DMS 273 (cell line): Measurements from ENCODE around the gene GRID1.
A peak's percentile ranks its signal among the peaks of the same experiment; 100 is the strongest.
"Not testable (repeated sequence)": the region's sequence is repeated elsewhere in the genome, so short reads cannot be mapped to it uniquely, and the experiment has no call there.

Source experiments
- DNase-seq: peaks from one replicate; lab custom pipeline; 2025; ENCODE audit not compliant: unreplicated experiment; lab: John Stamatoyannopoulos, UW

GRID1 gene

DNA sequence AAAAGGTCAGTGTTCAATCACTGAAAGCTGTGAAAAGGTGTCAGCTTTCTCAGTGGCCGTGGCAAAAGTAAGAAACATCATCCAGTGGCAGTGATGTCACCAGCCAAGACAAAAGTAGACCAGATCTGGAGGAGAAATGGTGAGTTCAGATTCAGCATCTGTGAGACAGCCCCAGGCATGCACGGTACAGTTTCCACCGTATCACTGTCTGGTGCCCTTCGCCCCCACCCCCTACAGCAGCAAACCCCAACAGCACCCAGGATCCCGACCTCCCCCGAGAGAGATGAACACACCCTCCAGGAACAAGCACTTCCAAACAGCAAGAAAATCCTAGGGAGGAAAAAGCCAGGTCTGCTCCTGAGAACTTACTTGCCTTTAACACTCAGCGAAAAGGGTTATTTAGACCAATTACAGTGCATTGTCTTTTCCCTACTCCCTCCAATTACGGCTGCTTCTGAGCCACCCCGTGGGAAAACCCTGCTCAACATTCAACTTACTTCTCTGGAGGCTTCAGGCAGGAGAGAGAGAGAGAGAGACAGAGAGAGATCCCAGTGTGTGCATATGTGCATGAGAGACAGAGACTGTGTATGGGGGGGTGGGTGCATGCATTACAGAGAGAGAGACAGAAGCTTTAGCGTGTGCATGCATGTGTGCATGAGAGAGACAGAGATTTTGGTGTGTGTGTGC is 189.6 kb downstream of the GRID1 start:
- DNase-seq, result no peak

DNA sequence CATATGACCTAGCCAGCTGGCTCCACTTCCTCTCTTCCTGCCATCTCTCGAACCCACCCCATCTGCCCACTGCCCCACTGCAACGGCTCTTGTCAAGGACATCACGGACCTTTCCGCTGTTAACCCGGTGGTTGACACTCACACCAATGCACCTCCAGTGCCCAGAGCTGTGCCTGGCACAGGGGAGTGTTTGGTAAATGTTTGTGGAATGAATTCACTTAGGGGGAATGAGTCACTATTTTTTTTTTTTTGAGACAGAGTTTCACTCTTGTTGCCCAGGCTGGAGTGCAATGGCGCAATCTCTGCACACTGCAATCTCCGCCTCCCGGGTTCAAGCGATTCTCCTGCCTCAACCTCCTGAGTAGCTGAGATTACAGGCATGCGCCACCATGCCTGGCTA is 191.1 kb downstream of the GRID1 start:
- DNase-seq, result not testable (repeated sequence)

DNA sequence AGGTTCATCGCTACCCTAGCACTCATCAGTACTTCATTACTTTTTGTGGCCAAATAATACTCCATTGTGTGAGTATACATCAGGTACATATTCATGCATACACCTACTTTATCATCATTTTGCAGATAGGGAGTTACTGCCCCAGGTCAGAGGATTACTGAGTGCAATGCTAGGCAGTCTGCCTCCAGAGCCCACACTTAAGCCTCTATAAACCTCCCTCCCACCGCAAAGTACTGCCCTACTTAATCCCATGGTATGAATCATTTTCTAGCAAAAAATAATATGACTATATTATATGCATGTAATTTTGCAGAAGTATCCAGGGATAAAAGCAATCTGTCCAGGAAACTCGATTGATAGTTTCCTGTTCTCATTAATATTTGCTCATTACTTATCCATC is 194.3 kb downstream of the GRID1 start:
- no peak for DNase-seq

DNA sequence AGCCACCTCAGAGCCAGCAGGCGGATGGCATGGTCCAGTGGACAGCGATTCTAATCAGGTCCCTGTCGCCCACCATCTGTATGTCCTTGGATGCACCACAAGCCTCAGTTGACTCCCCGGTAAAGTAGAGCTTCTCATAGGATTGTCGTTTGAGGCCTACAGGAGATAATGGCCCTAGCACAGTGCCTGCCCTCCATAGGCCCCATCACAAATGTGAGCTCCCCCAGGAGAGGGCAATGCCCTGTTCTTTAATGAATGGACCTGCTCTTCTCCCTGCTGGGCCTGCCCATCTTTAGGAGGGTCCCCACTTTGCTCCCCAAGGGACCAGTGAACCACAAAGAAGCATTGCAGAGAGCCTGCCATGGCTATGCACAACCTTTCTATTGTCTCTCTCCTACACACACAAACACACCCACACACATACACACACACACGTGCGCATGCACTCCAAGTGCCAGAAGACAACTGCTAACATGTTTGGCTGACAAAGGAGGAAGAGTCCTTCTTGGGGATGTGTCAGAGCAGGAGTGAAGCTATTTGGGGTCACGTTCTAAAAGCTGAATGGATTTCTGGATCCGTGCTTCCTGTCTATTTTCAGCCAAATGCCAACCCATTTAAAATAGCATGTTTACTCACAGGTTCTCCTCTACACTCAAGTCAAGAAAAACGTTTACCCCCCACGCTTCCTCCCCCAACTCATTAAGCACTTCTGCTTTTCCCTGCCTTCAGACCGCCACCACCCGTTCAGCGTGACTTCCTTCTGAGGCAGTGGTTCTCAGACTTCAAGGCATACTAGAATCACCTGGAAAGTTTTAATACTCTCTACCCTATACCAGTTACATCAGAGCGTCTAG is 196.1 kb downstream of the GRID1 start:
- no peak for DNase-seq

DNA sequence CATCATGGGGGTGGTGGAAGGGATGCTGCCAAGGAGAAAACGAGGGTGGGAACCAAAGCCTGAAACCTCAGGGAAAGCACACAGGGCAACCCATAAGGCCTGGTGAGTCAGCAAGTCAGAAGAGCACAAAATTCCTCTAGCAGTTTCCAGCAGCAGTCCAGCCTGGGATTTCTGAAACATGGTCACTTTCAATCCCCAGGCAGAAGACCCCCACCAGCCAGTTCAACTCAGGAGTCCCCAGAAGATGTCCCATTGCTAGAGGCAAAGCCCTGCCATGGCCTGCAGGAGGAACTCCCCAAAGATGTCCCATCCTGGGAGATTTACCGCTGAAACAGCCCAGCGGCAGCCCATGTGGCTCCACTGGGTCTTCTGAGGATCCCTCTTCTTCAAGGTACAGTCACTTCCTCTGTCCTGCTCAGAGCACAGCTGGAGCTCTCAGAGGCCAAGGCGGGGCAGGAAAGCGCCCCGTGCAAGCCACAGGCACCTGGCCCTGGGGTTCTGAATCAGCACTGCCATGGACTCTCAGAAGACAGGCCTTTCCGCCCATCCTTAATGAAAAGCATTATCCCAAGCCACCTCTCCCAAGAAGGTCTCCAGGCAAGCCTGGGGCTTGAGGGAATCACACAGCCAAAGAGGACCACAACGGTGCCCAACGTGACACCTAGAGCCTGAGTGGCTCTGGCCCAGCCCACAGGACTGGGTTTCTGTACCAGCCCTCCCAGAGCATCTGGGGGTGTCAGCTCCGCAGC is 196.9 kb downstream of the GRID1 start:
- no peak for DNase-seq

DNA sequence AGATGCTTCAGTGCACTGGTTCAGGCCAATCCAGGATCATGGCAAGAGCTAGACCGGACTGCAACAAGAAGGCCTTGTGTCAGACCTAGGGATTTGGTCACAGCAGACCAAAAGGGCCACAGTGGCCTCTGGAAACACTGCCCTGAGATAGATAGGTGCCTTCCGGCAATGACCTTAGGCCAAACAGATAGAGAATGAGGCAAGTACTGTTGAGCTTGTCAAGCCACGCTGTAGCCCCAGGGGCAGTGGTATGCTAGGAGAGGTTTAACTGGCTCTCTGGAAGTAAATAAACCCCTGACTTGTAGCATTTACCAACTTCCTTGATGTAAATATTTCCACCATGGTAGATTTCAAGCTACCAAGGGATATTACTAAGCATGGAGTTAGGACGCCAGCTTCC is 197.5 kb downstream of the GRID1 start:
- no peak for DNase-seq

DNA sequence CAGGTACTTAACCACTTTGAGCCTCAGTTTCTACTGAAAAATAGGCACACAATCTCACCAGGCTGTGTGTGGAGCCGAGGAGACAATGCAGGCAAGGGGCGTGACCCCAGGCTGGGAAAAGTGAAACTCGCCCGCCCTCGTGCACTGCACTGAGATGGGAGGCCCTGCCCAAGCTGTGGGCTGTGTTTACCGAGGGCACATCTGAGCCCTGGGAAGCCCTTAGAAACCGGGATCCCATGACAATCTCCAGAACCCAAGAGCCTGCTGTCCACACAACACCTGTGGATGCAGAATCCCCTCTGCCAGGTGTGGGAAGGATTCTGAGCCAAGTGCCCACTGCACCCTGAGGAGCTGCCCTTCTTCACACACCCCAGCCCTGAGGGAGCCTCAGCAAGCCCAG is 198.3 kb downstream of the GRID1 start:
- no peak for DNase-seq

DNA sequence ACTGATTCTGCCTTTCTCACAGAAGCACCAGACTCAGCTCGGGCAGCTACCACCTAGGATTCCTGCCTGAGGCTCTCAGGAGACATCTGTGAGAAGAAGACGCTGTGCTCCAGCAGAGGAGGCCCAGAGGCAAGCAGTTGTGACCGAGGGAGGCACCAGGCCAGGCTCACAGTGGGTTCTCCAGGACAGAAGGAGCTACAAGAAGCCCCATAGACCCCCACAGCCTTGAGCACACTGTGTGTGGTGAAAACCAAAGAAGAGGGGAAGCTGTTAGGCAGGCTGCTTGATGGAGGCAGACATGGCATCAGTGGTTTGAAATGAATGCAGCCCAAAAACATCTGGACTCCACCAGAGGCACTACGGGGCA is 198.8 kb downstream of the GRID1 start:
- DNase-seq, result no peak

DNA sequence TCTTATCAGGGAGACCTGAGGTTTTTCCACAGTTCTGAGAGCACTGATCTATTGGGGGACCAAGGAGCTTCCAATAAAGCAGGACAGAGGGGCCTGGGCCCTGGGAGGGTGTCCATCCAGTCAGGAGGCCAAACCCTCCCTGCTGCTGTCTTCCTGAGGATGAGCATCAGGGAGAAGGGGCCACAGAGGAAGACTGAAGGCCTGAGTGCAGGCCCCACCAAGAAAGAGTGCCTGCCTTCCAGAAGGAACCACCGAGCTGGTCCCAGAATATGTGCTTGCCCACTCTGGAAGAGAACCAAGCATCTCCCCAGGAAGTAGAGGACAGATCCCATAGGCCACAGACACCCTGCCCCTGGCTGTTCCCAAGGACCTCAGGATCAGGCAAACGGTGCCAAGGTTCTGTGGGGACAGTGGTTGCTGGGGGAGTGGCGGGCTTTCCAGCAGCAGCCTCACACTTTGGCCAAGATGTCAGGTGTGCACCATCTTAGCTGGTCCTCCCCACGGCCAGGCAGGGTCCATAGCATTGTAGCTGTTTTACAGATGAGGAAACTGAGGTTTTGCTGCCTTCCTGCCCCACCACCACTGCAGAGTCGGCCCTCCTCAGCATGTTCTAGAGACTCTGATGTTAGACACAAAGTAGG is 199.4 kb downstream of the GRID1 start:
- no peak for DNase-seq

DNA sequence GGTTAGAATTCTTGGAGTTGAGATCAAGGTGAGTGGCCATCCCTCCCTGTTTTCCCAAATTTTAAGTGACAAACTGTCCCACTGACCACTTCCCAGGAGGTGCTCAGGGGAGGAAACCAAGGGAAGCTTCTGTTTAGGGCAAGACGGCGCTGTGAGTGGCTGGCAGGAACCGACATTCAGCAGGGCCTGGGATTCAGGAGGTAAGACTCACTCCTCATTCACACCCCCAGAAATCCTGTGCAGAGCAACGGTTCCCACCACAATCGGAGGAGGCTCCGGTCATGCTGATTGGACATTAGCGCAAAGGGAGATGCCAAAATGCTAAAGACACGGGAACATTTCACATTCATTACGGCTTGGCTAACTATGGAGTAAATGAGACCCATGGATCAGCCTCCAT is 200.9 kb downstream of the GRID1 start:
- DNase-seq, result no peak

DNA sequence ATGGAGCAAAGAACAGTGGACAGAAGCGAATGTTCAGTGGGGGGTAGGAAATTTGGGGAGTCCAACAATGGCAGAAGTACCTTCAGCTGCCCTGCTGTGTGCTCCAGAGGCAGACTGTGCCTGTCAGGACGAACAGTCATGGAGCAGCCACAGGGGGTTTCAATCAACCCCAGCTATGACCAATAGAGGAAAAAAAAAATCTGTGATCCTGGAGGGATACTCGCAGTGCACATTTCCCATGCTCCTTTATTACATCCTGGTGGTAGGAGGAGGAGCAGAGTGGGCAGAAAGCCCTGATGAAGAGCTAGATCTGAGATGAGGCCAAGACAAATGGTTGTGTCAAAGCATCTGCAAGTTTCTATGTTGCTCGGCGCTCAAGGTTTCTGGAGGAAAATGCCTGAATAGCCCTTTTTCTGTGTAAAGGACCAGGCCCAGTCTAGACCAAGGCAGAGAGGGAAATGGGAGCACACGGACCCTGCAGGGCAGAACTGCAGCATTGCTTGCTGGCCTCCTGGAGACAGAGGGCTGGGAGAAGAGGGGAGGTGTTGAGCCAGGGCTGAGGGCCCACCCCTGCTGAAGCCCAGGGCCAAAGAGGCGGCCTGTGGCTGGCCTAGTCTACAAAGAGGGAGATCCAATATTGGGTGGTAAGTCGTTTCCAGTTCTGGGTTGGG is 201.5 kb downstream of the GRID1 start:
- DNase-seq, result no peak

DNA sequence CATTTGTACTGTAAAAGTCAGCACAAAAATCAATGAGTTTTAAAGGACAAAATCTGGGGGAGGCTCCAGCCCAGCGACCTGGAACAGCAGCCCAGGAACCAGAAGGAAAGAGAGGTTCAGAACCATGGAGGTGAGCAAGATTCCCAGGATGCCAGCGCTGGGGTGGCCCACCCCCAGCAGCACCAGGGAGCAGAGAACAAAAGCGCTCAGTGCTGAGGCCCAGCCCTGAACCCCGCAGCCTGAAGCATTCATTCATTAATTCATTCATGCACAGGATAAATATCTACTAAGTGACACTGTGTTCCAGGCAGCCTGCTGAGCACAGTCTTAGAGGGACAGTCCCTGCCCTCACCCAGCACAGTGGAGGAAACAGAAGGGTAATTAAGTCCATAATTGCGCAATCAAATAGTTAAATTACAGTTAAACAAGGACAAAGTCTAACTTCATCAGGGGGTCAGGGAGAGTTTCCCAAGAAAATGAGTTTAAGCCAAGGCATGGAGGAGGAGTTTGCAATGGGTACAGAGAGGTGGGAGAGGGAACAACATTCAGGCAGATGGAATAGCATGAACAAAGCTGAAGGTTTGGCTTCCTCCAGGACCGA is 202.3 kb downstream of the GRID1 start:
- no peak for DNase-seq

DNA sequence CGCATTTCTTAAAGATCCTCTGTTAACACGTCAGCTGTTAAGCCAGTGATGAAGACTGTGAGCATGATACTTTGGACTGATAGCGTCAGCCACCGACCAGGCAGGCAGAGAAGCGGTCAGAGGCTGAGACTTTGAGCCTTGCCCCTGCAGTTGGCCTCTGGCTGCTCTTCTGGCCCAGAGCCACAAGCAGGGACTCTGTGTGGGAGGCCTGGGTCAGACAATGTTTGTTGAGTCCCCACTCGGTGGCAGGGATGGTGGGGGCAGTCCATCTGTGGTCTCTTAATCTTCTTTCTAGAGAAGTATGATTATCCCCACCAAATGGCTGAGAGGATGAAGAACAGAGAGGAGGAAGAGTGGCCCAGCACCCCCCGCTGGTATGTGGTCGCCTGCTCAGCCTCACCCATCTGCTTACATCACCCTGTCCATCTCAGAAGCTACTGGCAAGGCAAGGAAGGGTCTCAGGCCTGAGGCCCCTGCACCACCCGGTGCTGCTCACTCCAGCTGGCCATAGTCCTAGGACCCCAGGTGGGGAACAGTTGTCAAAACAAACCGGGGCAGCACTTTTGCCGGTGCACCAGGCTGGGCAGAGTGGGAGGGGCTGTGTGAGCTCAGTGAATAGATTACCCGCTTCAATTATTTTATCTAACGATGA is 202.9 kb downstream of the GRID1 start:
- DNase-seq, result no peak

DNA sequence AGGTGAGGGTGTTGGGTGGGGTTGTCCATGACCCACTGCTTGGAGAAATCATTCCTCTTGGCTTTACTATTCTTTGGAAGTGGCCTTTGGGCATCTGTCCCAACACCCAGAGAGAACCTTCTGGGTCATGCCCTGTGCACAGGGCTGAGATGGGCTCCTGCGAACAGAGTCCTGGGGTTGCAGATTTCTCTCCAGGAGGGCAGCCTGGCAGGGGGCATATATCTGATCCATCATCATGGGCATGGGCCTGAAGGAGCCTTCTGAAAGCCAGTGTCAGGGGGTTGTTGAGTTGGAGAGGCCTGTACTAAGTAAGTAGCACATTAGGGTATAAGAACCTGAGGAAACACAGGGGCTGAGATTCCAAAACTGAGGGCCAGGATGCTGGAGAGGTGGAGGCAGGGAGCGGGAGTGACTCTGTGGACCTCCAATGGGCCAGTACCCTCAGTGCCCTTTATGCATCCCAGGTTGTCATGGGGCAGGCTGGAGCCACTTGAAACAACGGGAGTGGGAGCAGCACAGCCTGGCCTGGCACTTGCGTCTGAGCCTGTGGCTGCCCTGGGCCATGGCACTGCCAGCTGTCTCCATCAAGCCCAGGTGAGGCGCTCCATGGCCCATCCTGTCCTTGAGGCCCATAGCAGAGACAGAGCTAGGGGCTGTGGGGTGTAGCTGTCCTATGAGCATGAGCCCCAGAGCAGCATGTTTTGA is 203.7 kb downstream of the GRID1 start:
- no peak for DNase-seq

DNA sequence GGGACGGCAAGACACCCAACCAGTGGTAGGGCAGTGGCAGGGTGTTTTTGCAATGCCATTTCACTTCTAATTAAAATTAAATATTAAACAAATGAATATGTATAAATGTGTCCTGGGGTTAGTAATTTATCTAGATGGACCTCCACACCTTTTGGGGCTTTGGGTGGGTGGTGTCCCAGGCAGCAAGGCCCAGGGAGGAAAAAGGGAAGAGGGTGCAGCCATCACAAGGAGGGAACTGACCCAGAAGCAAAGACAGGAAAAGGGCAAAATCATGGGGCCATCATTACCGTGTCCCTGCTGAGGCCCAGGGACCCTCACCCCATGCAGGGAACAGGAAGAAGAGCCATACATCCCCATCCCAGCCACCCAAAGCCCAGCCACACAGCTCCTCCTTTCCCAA is 204.6 kb downstream of the GRID1 start:
- DNase-seq, result no peak

DNA sequence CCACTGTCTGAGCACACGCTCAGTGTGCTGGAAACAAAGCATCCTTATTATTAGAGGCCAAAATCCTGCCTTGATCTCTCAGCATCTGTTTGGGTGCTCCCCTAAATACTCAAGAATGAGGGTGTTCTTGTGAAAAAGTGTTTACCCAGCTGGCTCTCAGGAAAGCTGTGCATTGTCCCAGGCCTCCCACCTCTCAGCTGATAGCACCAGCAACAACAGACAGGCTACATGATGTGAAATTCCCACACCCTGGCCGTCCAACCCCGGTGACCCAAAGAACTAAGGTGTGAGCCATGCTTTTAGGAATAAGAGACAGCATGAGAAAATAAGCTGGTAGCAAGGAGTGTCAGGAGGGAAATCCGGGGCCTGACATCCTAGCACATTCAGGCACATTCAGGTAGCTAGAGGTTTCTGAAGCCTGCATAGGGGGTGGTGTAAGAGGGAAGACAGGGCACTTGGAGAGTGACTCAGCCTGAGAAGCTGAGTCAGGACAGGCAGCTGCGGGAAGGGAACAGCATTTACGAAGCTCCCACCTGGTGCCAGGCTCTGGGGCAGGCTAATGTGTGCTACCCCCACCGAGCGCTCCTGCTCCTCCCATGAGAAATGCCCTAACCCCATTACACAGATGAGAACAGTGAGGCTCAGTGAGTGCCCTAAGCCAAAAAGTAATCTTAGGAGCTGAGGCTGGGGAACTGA is 205.6 kb downstream of the GRID1 start:
- DNase-seq, result no peak

DNA sequence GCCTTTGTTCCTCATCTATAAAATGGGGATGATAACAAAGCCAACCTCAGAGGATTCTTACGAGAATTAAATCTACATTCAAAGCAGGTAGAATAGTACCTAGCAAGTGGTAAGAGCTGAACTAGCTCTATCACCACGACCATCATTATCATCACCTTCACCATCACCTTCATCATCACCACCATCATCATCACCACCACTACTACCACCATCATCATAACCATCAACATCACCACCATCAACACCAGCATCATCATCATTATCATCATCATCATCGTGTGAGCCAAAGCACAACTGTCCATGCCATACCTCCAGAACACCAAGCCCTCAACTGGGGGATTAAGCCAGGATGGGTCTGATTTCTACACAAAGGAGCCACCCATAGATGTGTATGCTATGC is 206.8 kb downstream of the GRID1 start:
- no peak for DNase-seq

DNA sequence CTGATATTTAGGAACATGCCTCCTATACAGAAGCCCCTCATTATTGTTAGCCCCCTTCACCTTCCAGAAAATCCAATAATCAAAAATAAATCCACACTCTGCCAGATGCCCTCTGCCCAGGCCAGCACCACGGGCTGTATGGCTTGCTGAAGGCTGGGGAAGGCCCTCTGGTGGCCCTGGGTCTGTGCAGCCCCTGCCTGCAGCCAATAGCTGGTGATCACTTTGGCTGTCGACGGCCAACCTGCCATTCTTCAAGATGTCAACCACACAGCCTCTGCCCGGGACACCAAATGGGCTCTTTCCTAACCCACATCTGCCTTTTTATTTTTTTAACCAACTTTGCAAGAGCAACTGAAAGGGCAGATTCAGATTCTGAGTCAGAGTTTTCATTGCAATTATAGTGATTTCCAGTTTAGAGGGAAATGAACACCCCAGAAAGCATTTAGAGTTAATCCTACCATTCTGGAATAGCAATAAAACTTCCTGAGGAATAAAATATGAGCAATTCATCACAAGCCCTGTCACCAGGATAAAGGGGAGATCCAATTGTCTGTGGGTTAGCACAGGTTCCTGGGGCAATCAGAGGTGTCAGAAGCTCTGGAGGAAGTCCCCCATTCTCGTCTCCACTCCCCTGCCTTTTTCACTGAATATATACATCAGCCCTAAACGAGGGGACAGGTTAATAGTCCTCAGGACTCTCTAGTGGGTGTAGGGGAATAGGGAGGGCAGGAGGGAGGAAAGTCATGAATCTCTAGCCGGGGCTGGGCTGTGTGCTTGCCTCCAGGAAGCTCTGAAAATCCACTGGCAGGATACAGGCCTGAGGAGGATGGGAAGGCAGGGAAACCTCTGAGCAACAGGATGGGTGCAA is 211.3 kb downstream of the GRID1 start:
- peak; percentile 1 for DNase-seq
